ENCODE results near the gene GOSR2. TPM values are rescaled to one million over a fixed set of nuclear protein-coding genes. Genes with fewer than 3 reads are reported as not detected.
"Not testable (repeated sequence)": the region's sequence is repeated elsewhere in the genome, so short reads cannot be mapped to it uniquely, and the experiment has no call there.

GOSR2 gene
- total RNA-seq, 1 experiment from 2014 or later, result 32.2 TPM

GRCh38 chr17:46943501-46944393, 20.8 kb downstream of the GOSR2 start:
- H3K9me3 ChIP-seq, result no peaks in the 10 kb centered on the region
- no peak overlapping the region for H3K4me3 ChIP-seq
- DNase-seq, result no peak
- H3K27me3 ChIP-seq, result no peaks in the 10 kb centered on the region
- peaks cover 27% of the 10 kb centered on the region for H3K36me3 ChIP-seq

- no peak for DNase-seq
These were observed 22.0 kb downstream of the GOSR2 start for GRCh38 chr17:46944931-46945330.

GRCh38 chr17:46947216-46947615, 24.3 kb downstream of the GOSR2 start:
- no peaks in the 10 kb centered on the region for H3K27me3 ChIP-seq
- no peaks in the 10 kb centered on the region; the same call in 1 of the 2 replicates for H3K36me3 ChIP-seq
- DNase-seq, result no peak
- H3K4me3 ChIP-seq, result no peak overlapping the region
- no peaks in the 10 kb centered on the region for H3K9me3 ChIP-seq

More at GRCh38 chr17:46944931-46945330, 22.0 kb downstream of the GOSR2 start:
- H3K27me3 ChIP-seq, result no peaks in the 10 kb centered on the region
- peaks cover 15% of the 10 kb centered on the region for H3K36me3 ChIP-seq
- no peak overlapping the region for H3K4me3 ChIP-seq
- H3K9me3 ChIP-seq, result no peaks in the 10 kb centered on the region

- Histone ChIP-seq H3K27me3 (no peaks in the 10 kb centered on the region), H3K4me3 (no peak overlapping the region), H3K36me3 (no peaks in the 10 kb centered on the region; the same call in 1 of the 2 replicates), H3K9me3 (no peaks in the 10 kb centered on the region)
- no peak for DNase-seq
These were observed 25.6 kb downstream of the GOSR2 start for GRCh38 chr17:46948544-46948943.

- no peaks in the 10 kb centered on the region for H3K9me3 ChIP-seq
- no peaks in the 10 kb centered on the region for H3K27me3 ChIP-seq
- DNase-seq, result peak; percentile 39
- H3K36me3 ChIP-seq, result no peaks in the 10 kb centered on the region; the same call in 1 of the 2 replicates
- no peak overlapping the region for H3K4me3 ChIP-seq
These were observed 26.6 kb downstream of the GOSR2 start for GRCh38 chr17:46949291-46950174.

GRCh38 chr17:46950342-46950996, 27.5 kb downstream of the GOSR2 start:
- no peaks in the 10 kb centered on the region for H3K9me3 ChIP-seq
- H3K4me3 ChIP-seq, result no peak overlapping the region
- no peaks in the 10 kb centered on the region for H3K27me3 ChIP-seq
- DNase-seq, result no peak
- H3K36me3 ChIP-seq, result no peaks in the 10 kb centered on the region; the same call in 1 of the 2 replicates

- no peaks in the 10 kb centered on the region; the same call in 1 of the 2 replicates for H3K36me3 ChIP-seq
- H3K4me3 ChIP-seq, result no peak overlapping the region
- no peaks in the 10 kb centered on the region for H3K27me3 ChIP-seq
- DNase-seq, result no peak
- H3K9me3 ChIP-seq, result no peaks in the 10 kb centered on the region
These were observed 28.1 kb downstream of the GOSR2 start for GRCh38 chr17:46950997-46951621.

- H3K4me3 ChIP-seq, result no peak overlapping the region
- H3K9me3 ChIP-seq, result no peaks in the 10 kb centered on the region
- no peak for DNase-seq
- no peaks in the 10 kb centered on the region; the same call in 1 of the 2 replicates for H3K36me3 ChIP-seq
- H3K27me3 ChIP-seq, result no peaks in the 10 kb centered on the region
These were observed 28.7 kb downstream of the GOSR2 start for GRCh38 chr17:46951706-46952105.

- no peaks in the 10 kb centered on the region; the same call in 1 of the 2 replicates for H3K36me3 ChIP-seq
- no peak for DNase-seq
- H3K4me3 ChIP-seq, result no peak overlapping the region
- no peaks in the 10 kb centered on the region for H3K27me3 ChIP-seq
- no peaks in the 10 kb centered on the region for H3K9me3 ChIP-seq
These were observed 29.2 kb downstream of the GOSR2 start for GRCh38 chr17:46952115-46952514.

- not testable (repeated sequence) for H3K9me3 ChIP-seq, H3K27me3 ChIP-seq, H3K36me3 ChIP-seq, H3K4me3 ChIP-seq, DNase-seq
These were observed 30.2 kb downstream of the GOSR2 start for GRCh38 chr17:46953191-46953590.

GRCh38 chr17:46958041-46958591, 35.2 kb downstream of the GOSR2 start:
- Histone ChIP-seq H3K9me3 (no peaks in the 10 kb centered on the region), H3K36me3 (no peaks in the 10 kb centered on the region), H3K27me3 (no peaks in the 10 kb centered on the region), H3K4me3 (no peak overlapping the region)
- no peak for DNase-seq

- Histone ChIP-seq H3K4me3 (no peak overlapping the region), H3K36me3 (no peaks in the 10 kb centered on the region), H3K9me3 (no peaks in the 10 kb centered on the region), H3K27me3 (no peaks in the 10 kb centered on the region)
- no peak for DNase-seq
These were observed 37.2 kb downstream of the GOSR2 start for GRCh38 chr17:46960152-46960551.

GRCh38 chr17:46962374-46962790, 39.4 kb downstream of the GOSR2 start:
- Histone ChIP-seq H3K27me3 (no peaks in the 10 kb centered on the region), H3K9me3 (no peaks in the 10 kb centered on the region), H3K36me3 (no peaks in the 10 kb centered on the region), H3K4me3 (no peak overlapping the region)
- peak; percentile 80 for DNase-seq

GRCh38 chr17:46963571-46963970, 40.6 kb downstream of the GOSR2 start:
- H3K9me3 ChIP-seq, result no peaks in the 10 kb centered on the region
- no peak for DNase-seq
- H3K27me3 ChIP-seq, result no peaks in the 10 kb centered on the region
- no peaks in the 10 kb centered on the region for H3K36me3 ChIP-seq
- no peak overlapping the region for H3K4me3 ChIP-seq

- no peak overlapping the region for H3K4me3 ChIP-seq
- H3K9me3 ChIP-seq, result no peaks in the 10 kb centered on the region
- peak; percentile 38 for DNase-seq
- no peaks in the 10 kb centered on the region for H3K36me3 ChIP-seq
- H3K27me3 ChIP-seq, result no peaks in the 10 kb centered on the region
These were observed 41.6 kb downstream of the GOSR2 start for GRCh38 chr17:46964315-46965265.

All from MG63 (cell line).